ENCODE measurements around the gene NCF4.

The NCF4 gene

GRCh38 chr22:36865346-36865745, 4.5 kb downstream of the NCF4 start:
- DNase-seq, result no peak

GRCh38 chr22:36867695-36868094, 6.9 kb downstream of the NCF4 start:
- DNase-seq, result no peak

GRCh38 chr22:36868546-36869181, 7.9 kb downstream of the NCF4 start:
- no peak for DNase-seq

- DNase-seq, result no peak
Measured at GRCh38 chr22:36870250-36870649, 9.4 kb downstream of the NCF4 start.

- no peak for DNase-seq
Measured at GRCh38 chr22:36871669-36872081, 10.9 kb downstream of the NCF4 start.

- no peak for DNase-seq
Measured at GRCh38 chr22:36872084-36872483, 11.3 kb downstream of the NCF4 start.

GRCh38 chr22:36872866-36873498, 12.2 kb downstream of the NCF4 start:
- DNase-seq, result no peak

- peak in 1 of 5 experiments; percentile 80 for DNase-seq
Measured at GRCh38 chr22:36873614-36874308, 13.0 kb downstream of the NCF4 start.

- no peak for DNase-seq
Measured at GRCh38 chr22:36874309-36874696, 13.5 kb downstream of the NCF4 start.

GRCh38 chr22:36874736-36875135, 13.9 kb downstream of the NCF4 start:
- DNase-seq, result no peak

- no peak for DNase-seq
Measured at GRCh38 chr22:36875741-36876140, 14.9 kb downstream of the NCF4 start.

GRCh38 chr22:36879775-36880174, 19.0 kb downstream of the NCF4 start:
- no peak for DNase-seq

- peak in 1 of 5 experiments; percentile 54 for DNase-seq
Measured at GRCh38 chr22:36881504-36882245, 20.9 kb downstream of the NCF4 start.

GRCh38 chr22:36884349-36885158, 23.7 kb downstream of the NCF4 start:
- no peak for DNase-seq

GRCh38 chr22:36885474-36885873, 24.7 kb downstream of the NCF4 start:
- DNase-seq, result no peak

GRCh38 chr22:36886016-36886415, 25.2 kb downstream of the NCF4 start:
- no peak for DNase-seq

GRCh38 chr22:36887162-36887561, 26.4 kb downstream of the NCF4 start:
- peak in 1 of 5 experiments; percentile 90 for DNase-seq

- DNase-seq, result no peak
Measured at GRCh38 chr22:36891646-36892045, 30.8 kb downstream of the NCF4 start.

GRCh38 chr22:36892292-36892691, 31.5 kb downstream of the NCF4 start:
- DNase-seq, result no peak

- DNase-seq, result no peak
Measured at GRCh38 chr22:36893262-36893661, 32.5 kb downstream of the NCF4 start.

- no peak for DNase-seq
Measured at GRCh38 chr22:36894266-36894665, 33.5 kb downstream of the NCF4 start.

- no peak for DNase-seq
Measured at GRCh38 chr22:36897611-36898010, 36.8 kb downstream of the NCF4 start.
